Peyer's patch (tissue), 4 donors: ENCODE results near the gene OCA2.

Source experiments
- POLR2A ChIP-seq, 2 donors: fragments of 450-650 bp; IDR thresholded peaks; one replicate each; pipeline ENCODE4 v1.5.1; 2017; ENCODE audit warnings: antibody characterized with exemption in 2 of 2, mild to moderate bottlenecking in 2 of 2, moderate library complexity in 2 of 2
- TF ChIP-seq, protein P1 (sequence below), 6 experiments: fragments of 450-650 bp in 4 of 6; fragments of 200-600 bp in 2 of 6; sonication (generic) in 1 of 6; IDR thresholded peaks; one replicate each; pipeline ENCODE4 v1.5.1; 2017 to 2019; ENCODE audit warnings: antibody characterized with exemption in 6 of 6, mild to moderate bottlenecking in 3 of 6, moderate library complexity in 1 of 6

DNA sequence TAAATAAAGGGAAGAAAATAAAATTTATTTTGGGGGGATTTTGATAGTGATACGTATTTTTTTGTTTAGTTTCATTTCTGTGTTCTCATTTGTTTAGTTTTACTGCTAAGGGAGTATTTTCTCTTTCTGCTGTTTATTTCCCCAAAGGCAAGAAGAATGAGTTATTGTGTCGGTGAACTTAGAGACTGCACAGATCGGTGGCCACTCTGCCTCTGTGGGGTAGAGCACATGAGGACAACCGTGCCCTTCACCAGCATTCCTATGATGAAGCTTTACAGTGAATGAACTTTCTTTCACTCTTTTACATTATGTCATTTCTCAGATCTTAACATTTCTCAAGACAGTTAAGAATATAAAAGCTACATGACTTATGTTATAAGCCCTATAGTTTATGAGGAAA, 214.4 kb downstream of the OCA2 start:
- TF ChIP-seq, protein P1, sequence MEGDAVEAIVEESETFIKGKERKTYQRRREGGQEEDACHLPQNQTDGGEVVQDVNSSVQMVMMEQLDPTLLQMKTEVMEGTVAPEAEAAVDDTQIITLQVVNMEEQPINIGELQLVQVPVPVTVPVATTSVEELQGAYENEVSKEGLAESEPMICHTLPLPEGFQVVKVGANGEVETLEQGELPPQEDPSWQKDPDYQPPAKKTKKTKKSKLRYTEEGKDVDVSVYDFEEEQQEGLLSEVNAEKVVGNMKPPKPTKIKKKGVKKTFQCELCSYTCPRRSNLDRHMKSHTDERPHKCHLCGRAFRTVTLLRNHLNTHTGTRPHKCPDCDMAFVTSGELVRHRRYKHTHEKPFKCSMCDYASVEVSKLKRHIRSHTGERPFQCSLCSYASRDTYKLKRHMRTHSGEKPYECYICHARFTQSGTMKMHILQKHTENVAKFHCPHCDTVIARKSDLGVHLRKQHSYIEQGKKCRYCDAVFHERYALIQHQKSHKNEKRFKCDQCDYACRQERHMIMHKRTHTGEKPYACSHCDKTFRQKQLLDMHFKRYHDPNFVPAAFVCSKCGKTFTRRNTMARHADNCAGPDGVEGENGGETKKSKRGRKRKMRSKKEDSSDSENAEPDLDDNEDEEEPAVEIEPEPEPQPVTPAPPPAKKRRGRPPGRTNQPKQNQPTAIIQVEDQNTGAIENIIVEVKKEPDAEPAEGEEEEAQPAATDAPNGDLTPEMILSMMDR (IDR thresholded peaks at IDR 0.05), result no peak
- TF ChIP-seq POLR2A (IDR thresholded peaks at IDR 0.05), result no peak
